Esophagus (tissue), 2 donors: ENCODE data around the gene KLHL2. TPM values are rescaled to one million over a fixed set of nuclear protein-coding genes. Genes with fewer than 3 reads are reported as not detected.

Experiments used
- H3K27ac ChIP-seq, 2 donors: one replicate each; pipeline ENCODE4 v1.5.1; 2013; ENCODE audit warnings: low read depth in 2 of 2, mild to moderate bottlenecking in 2 of 2, inconsistent platforms in 1 of 2, low read length in 1 of 2, moderate library complexity in 1 of 2
- H3K27me3 ChIP-seq, 2 donors: one replicate each; pipeline ENCODE4 v1.6.1; 2013; ENCODE audit warnings: low read length in 2 of 2, control low read depth in 1 of 2, mild to moderate bottlenecking in 1 of 2; ENCODE audit not compliant: insufficient read depth in 2 of 2, control insufficient read depth in 1 of 2
- H3K36me3 ChIP-seq, 2 donors: one replicate each; pipeline ENCODE4 v1.6.1; 2013; ENCODE audit warnings: low read length in 1 of 2; ENCODE audit not compliant: control insufficient read depth in 2 of 2, insufficient read depth in 2 of 2
- H3K4me1 ChIP-seq, 2 donors: one replicate each; pipeline ENCODE4 v1.6.1; 2013; ENCODE audit warnings: low read length in 1 of 2; ENCODE audit not compliant: control insufficient read depth in 2 of 2, insufficient read depth in 2 of 2
- H3K4me3 ChIP-seq, 2 donors: one replicate each; pipeline ENCODE4 v1.5.1; 2013; ENCODE audit warnings: low read length in 2 of 2, mild to moderate bottlenecking in 2 of 2, low read depth in 1 of 2, moderate library complexity in 1 of 2
- H3K9me3 ChIP-seq, 2 donors: one replicate each; pipeline ENCODE4 v1.6.1; 2013; ENCODE audit warnings: mild to moderate bottlenecking in 2 of 2, low read depth in 1 of 2, low read length in 1 of 2, moderate library complexity in 1 of 2; ENCODE audit not compliant: control insufficient read depth in 2 of 2, insufficient read depth in 1 of 2
- WGBS, 2 donors: extraction: QIAGEN DNeasy Blood & Tissue Kit; methylation state at CpG; one replicate each; pipeline ENCODE4 v1.1.7; 2013; 5-methylcytosine and 5-hydroxymethylcytosine counted together
- polyA plus RNA-seq, 2 donors: library from polyadenylated mRNA; stranded (reverse); fragments of 200-250 nt; gene quantifications; one replicate each; pipeline ENCODE4 v1.2.3, GENCODE V29; 2013
- donor health status: healthy with polysubstance abuse.
- donor health status: Bipolar disorder and iron deficiency.

KLHL2 gene
- polyA plus RNA-seq, 2 donors: 19.0 to 26.1 TPM

DNA sequence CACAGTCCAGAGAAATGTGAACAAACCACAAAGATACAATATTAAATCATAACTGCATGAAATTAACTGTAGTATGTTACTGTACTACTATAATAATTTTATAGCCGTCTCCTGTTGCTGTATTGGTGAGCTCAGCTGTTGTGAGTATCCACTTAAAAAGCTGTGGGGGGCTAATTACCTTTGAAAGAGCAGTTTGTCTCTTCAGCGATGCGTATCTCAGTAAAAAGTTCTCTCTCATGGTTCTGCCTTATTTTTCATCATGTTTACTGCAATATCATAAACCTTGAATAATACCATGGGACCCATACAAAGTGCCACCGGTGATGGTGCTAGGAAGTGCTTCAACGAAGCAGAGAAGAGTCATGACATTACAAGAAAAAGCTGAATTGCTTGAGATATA lies 111.7 kb downstream of the KLHL2 start:
- Histone ChIP-seq H3K4me1 (no peaks in the 10 kb centered on the region), H3K27ac (no peak overlapping the region), H3K36me3 (no peaks in the 10 kb centered on the region), H3K27me3 (no peaks in the 10 kb centered on the region), H3K9me3 (no peaks in the 10 kb centered on the region), H3K4me3 (no peak overlapping the region)
- 95% methylated on average over 5 of the region's 5 CpGs for WGBS, 2 donors

DNA sequence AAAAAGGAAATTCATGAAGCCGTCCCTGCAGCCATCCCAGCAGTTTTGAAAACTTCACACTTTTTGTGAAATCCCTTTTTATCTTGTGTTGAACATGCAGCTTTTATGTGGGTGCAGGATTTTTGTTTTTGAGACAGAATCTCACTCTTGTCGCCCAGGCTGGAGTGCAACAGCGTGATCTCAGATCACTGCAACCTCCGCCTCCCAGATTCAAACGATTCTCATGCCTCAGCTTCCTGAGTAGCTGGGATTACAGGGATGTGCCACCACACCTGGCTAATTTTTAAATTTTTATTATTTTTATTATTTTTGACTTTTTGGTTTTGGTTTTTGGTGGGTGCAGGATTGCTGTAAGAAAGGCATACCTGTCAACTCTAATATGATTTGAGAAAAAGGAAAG lies 112.1 kb downstream of the KLHL2 start:
- no peak overlapping the region for H3K4me3 ChIP-seq
- no peaks in the 10 kb centered on the region for H3K9me3 ChIP-seq
- H3K36me3 ChIP-seq: no peaks in the 10 kb centered on the region
- 95 to 97% methylated on average over 5 of the region's 5 CpGs for WGBS, 2 donors
- H3K27ac ChIP-seq: no peak overlapping the region
- H3K27me3 ChIP-seq: no peaks in the 10 kb centered on the region
- no peaks in the 10 kb centered on the region for H3K4me1 ChIP-seq

DNA sequence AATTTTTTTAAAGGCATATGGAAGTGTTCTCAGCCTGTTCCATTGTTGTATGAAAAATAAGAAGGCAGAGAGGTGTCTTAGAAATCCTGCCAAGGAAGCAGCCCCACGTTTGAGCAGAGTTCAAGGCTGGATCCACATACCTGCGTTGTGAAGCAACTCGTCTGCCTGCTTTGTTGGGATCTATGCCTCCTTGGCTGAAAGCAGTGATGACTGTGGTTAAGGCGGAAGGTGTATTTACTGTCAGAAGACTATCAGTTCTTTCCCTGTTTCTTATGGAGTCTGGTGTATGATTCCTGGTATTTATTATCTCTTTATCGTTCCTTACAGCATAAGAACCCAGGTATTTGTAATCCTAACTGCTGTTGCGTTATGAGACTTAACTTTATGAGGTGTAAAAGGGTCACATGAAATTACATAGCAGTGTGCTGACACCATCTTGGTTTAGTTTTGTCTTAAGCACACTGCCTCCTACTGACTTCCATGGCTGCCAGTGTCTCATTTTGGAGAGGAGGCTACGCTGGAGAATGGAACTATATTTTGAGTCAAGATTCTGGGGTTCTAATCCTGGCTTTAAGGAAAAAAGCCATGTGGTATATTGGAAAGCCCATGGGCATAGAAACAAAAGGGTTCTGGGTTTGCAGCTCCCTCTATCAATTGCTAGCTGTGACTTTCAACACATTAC lies 117.0 kb downstream of the KLHL2 start:
- Histone ChIP-seq H3K27me3 (no peaks in the 10 kb centered on the region), H3K36me3 (no peaks in the 10 kb centered on the region), H3K9me3 (no peaks in the 10 kb centered on the region), H3K4me1 (peaks cover 0 to 4% of the 10 kb centered on the region in 2 donors), H3K4me3 (no peak overlapping the region), H3K27ac (no peak overlapping the region)
- 79 to 82% methylated on average over 7 of the region's 7 CpGs for WGBS, 2 donors

GRCh38 chr4:165324918-165325304 lies 117.5 kb downstream of the KLHL2 start:
- 82 to 87% methylated on average over 3 of the region's 3 CpGs for whole genome bisulfite sequencing, 2 donors
- no peak overlapping the region for H3K27ac ChIP-seq

DNA sequence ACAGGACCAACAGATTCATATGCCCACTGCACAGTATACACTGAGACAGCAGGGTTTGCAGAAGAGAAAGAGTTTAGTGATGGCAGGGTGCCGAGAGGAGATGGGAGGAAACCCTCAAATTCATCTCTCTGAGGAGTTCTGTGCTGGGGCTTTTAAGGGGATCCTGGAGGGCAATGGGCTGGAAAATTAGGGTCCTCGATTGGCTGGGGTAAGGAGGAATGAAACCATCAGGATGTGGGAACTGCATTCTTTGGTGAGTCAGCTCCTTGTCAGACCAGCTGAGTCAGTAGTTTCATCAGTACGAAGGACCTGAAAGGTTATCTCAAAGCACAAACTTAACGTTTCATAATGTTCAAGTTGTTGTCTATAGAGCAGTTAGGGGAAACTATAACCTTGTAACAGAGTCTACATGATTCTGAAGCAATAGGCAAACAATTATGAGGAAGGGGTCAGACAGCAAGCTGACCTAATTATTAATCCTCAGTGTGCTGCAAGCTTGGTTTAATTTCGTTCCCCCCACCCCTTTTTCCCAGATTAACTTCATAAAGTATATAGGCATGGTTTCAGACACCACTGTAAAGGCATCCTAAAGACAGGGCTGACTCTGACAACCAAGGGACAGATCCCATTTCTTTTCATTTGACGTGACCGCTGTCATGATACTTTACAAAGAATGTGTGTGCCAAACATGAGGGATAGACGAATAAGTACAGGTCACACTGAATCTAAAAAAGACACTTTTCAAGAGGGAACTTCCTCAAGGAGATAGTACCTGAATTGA lies 118.6 kb downstream of the KLHL2 start:
- peak overlapping the region in 1 of 2 donors; percentile 60 for H3K4me3 ChIP-seq
- WGBS, 2 donors: 56% methylated on average over 8 of the region's 8 CpGs
- H3K27ac ChIP-seq: peak overlapping the region in 1 of 2 donors; percentile 64
- no peaks in the 10 kb centered on the region for H3K27me3 ChIP-seq
- no peaks in the 10 kb centered on the region for H3K9me3 ChIP-seq
- no peaks in the 10 kb centered on the region for H3K36me3 ChIP-seq
- peaks cover 0 to 4% of the 10 kb centered on the region in 2 donors for H3K4me1 ChIP-seq

More at GRCh38 chr4:165324918-165325304, 117.5 kb downstream of the KLHL2 start:
- Histone ChIP-seq H3K27me3 (no peaks in the 10 kb centered on the region), H3K4me1 (peaks cover 0 to 4% of the 10 kb centered on the region in 2 donors), H3K36me3 (no peaks in the 10 kb centered on the region), H3K4me3 (no peak overlapping the region), H3K9me3 (no peaks in the 10 kb centered on the region)

DNA sequence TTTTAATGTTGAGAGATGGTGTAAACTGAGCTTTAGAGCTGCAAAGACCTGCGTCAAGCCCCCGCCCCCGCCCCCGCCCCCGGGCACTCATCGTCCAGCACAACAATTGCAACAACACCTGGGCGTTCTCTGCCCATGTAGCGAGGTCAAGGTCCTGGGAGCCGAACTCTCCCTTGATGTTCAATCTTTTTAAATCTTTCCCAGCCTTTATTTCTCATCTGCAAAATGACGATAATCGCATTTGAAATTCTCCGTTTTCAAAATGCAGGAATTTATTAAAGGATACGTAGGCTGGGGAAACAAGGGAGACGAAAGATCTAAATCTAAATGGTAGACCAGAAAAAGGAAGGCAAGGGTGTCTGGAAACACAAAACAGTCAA lies 119.5 kb downstream of the KLHL2 start:
- peak overlapping the region; percentile 41 to 60 for H3K4me3 ChIP-seq

GRCh38 chr4:165327211-165328100 lies 120.1 kb downstream of the KLHL2 start, which contains the start of gene MSMO1:
MSMO1 (plus strand) TSS chr4:165327669; CDS start chr4:165333371, 5,702 bp downstream.
- peaks cover 0 to 4% of the 10 kb centered on the region in 2 donors for H3K4me1 ChIP-seq
- peak within 1 kb of the TSS; percentile 83 to 90 for H3K4me3 ChIP-seq
- H3K27ac ChIP-seq: peak within 1 kb of the TSS; percentile 85 to 94
- no peaks in the 10 kb centered on the region for H3K9me3 ChIP-seq
- no peaks in the 10 kb centered on the region for H3K27me3 ChIP-seq
- 0% methylated on average over 76 of the region's 76 CpGs for WGBS, 2 donors
- peaks cover 0 to 1% of the 10 kb centered on the region in 2 donors for H3K36me3 ChIP-seq

More for the DNA sequence above, 119.5 kb downstream of the KLHL2 start:
- Histone ChIP-seq H3K4me1 (peaks cover 0 to 4% of the 10 kb centered on the region in 2 donors), H3K9me3 (no peaks in the 10 kb centered on the region), H3K27ac (peak overlapping the region; percentile 61 to 80), H3K27me3 (no peaks in the 10 kb centered on the region), H3K36me3 (peaks cover 0 to under 1% of the 10 kb centered on the region in 2 donors)
- 0 to 1% methylated on average over 14 of the region's 14 CpGs for WGBS, 2 donors

GRCh38 chr4:165328101-165328425 lies 120.7 kb downstream of the KLHL2 start:
- peaks cover 0 to 1% of the 10 kb centered on the region in 2 donors for H3K36me3 ChIP-seq
- H3K27ac ChIP-seq: peak overlapping the region; percentile 85 to 94
- no peaks in the 10 kb centered on the region for H3K9me3 ChIP-seq
- 1% methylated on average over 7 of the region's 7 CpGs for WGBS, 2 donors
- H3K4me3 ChIP-seq: peak overlapping the region; percentile 83 to 90
- H3K27me3 ChIP-seq: no peaks in the 10 kb centered on the region
- peaks cover 0 to 4% of the 10 kb centered on the region in 2 donors for H3K4me1 ChIP-seq

- Histone ChIP-seq H3K36me3 (peaks cover 0 to 1% of the 10 kb centered on the region in 2 donors), H3K27me3 (no peaks in the 10 kb centered on the region), H3K9me3 (no peaks in the 10 kb centered on the region), H3K4me1 (peaks cover 0 to 4% of the 10 kb centered on the region in 2 donors), H3K27ac (peak overlapping the region in 1 of 2 donors; percentile 85), H3K4me3 (peak overlapping the region; percentile 83 to 90)
- 28 to 31% methylated on average over 4 of the region's 4 CpGs for WGBS, 2 donors
These were observed 121.3 kb downstream of the KLHL2 start for GRCh38 chr4:165328708-165329107.
